ENCODE measurements around the gene OR2AJ1.
A peak's percentile ranks its signal among the peaks of the same experiment; 100 is the strongest.

Gene OR2AJ1

GRCh38 chr1:247962911-247963588 is 38.4 kb downstream of the OR2AJ1 start:
- peak; percentile 92 for DNase-seq

- no peak for DNase-seq
Observed at GRCh38 chr1:247964933-247965332, 40.2 kb downstream of the OR2AJ1 start, which contains the start of gene OR2AK2. TSS of gene OR2AK2 (plus strand) at chr1:247965233. CDS start at chr1:247965377, 144 bp downstream.

- DNase-seq, result no peak
Observed at GRCh38 chr1:247966532-247967204, 42.0 kb downstream of the OR2AJ1 start.
